GM18870 (cell line): ENCODE results near the gene SCYL3.
"Not testable (repeated sequence)": the region's sequence is repeated elsewhere in the genome, so short reads cannot be mapped to it uniquely, and the experiment has no call there.

ENCODE experiments used
- ATAC-seq: cut with Tn5 transposase; IDR thresholded peaks from one replicate; pipeline ENCODE4 v1.9.1; 2021; ENCODE audit warnings: moderate library complexity; ENCODE audit not compliant: unreplicated experiment

Gene SCYL3

GRCh38 chr1:169873582-169874199 is 20.0 kb downstream of the SCYL3 start:
- ATAC-seq = no peak

GRCh38 chr1:169872906-169873305 is 20.8 kb downstream of the SCYL3 start:
- no peak for ATAC-seq

GRCh38 chr1:169871988-169872387 is 21.7 kb downstream of the SCYL3 start:
- not testable (repeated sequence) for ATAC-seq

GRCh38 chr1:169869426-169869825 is 24.3 kb downstream of the SCYL3 start:
- ATAC-seq = no peak

GRCh38 chr1:169868978-169869377 is 24.7 kb downstream of the SCYL3 start:
- no peak for ATAC-seq

- ATAC-seq = no peak
Observed at GRCh38 chr1:169867012-169867675, 26.6 kb downstream of the SCYL3 start.

- no peak for ATAC-seq
Observed at GRCh38 chr1:169866577-169866976, 27.1 kb downstream of the SCYL3 start.

- not testable (repeated sequence) for ATAC-seq
Observed at GRCh38 chr1:169864531-169864930, 29.2 kb downstream of the SCYL3 start.

- ATAC-seq = no peak
Observed at GRCh38 chr1:169860750-169861149, 32.9 kb downstream of the SCYL3 start.

GRCh38 chr1:169860187-169860586 is 33.5 kb downstream of the SCYL3 start:
- ATAC-seq = no peak

- no peak for ATAC-seq
Observed at GRCh38 chr1:169859001-169859400, 34.7 kb downstream of the SCYL3 start.

- no peak for ATAC-seq
Observed at GRCh38 chr1:169858467-169858866, 35.2 kb downstream of the SCYL3 start.

- no peak for ATAC-seq
Observed at GRCh38 chr1:169853341-169853740, 40.4 kb downstream of the SCYL3 start.

- no peak for ATAC-seq
Observed at GRCh38 chr1:169849346-169850022, 44.2 kb downstream of the SCYL3 start.

- ATAC-seq = no peak
Observed at GRCh38 chr1:169848456-169848855, 45.2 kb downstream of the SCYL3 start.

GRCh38 chr1:169844941-169845608 is 48.6 kb downstream of the SCYL3 start:
- no peak for ATAC-seq

- no peak for ATAC-seq
Observed at GRCh38 chr1:169838942-169839341, 54.8 kb downstream of the SCYL3 start.

GRCh38 chr1:169836198-169836597 is 57.5 kb downstream of the SCYL3 start:
- ATAC-seq = no peak

GRCh38 chr1:169835647-169836046 is 58.0 kb downstream of the SCYL3 start:
- ATAC-seq = no peak

- no peak for ATAC-seq
Observed at GRCh38 chr1:169834869-169835268, 58.8 kb downstream of the SCYL3 start.

- ATAC-seq = no peak
Observed at GRCh38 chr1:169833179-169833901, 60.4 kb downstream of the SCYL3 start.
